HG03066 (cell line): Measurements from ENCODE around the gene HNMT.
"Not testable (repeated sequence)": the region's sequence is repeated elsewhere in the genome, so short reads cannot be mapped to it uniquely, and the experiment has no call there.

Source experiments
- ATAC-seq: cut with Tn5 transposase; IDR thresholded peaks from one replicate; pipeline ENCODE4 v1.9.1; 2021; ENCODE audit warnings: low read depth; ENCODE audit not compliant: unreplicated experiment

The HNMT gene

DNA sequence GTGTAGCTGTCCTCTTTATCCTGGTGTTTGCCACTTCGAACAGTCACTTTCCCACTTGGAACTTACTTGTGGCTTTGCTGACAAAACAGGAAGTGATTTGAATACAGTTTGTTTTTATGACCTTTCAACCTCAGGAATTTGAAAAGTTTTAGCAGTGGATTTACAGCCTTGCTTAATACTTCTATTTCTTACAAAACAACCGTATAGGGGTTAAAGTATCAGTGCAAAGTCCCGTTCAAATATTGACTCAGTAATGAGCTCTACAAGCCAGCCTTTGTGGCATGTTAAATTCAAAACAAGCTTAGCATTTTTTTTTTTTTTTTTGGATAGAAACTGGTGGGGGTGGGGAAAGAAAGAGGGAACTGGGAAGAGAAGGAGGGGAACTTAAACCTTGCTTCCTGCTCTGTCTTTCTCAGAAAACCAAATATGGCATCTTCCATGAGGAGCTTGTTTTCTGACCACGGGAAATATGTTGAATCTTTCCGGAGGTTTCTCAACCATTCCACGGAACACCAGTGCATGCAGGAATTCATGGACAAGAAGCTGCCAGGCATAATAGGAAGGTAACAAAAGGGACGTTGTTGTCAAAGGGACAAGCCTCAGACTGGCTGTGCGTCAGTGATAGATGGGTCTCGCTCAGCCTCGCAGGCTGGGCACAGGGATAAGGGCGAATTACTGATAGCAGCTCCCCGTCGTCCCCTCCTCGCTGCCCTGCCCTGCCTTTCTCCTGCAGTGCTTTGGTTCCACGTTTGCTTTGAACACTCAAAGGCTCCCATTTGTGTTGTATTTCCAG, at the start of gene HNMT:
TSS of gene HNMT (plus strand) at position 408 of the 793 bp plus-strand sequence. CDS start at position 427, 19 bp downstream.
- no peak for ATAC-seq

DNA sequence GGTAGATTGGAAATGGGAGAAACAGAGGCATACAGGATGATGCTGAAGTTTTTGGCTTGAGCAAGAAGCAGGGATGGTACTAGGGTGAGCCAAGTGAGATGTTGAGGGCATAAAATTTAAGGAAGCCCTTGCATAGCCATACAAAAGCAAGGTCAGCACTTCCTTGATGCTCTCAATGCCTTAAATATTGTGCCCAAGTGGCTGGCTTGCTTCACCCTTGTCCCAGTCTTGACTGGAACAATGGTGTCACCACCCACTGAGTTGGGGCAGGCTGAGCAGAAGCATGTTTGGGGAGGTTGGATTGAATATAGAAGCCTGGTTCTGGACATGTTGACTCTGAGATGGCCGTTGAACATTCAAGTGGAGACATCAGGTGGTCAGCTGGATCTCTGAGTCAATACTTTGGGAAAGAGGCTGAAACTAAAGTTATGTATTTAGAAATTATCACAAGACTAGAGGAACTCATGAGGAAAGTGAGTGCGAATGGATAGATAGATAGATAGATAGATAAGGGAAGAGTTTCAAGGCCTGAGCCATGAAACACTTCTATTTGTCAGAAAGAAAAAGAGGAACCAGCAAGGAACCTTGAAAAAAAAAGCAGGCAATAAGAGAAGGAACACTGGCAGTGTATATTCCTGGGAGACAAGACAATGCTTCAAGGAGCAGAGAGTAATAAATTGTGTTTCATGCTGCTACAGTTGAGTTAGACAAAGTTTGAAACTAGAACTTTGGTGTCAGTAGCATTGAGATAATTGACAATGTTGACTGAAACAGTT, 43.0 kb upstream of the HNMT start:
- no peak for ATAC-seq

DNA sequence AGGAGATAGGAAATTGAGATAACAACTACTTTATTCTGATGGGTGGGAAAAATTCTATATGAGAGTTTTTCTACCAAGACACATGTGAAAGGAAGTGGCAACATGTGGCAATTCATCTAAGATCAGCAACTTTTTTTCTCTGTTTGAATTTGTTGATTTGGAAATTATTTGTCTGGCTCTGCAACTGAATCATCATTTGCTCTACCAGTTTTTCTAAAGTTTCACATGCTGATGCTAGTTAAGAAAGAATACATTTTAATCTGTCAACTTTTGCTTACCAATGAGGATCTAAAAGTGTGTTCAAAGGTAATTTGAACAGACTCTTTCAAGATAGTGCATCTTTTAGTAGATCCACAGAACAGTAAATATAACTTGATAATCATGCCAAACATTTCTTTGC, 42.1 kb upstream of the HNMT start:
- ATAC-seq: not testable (repeated sequence)

DNA sequence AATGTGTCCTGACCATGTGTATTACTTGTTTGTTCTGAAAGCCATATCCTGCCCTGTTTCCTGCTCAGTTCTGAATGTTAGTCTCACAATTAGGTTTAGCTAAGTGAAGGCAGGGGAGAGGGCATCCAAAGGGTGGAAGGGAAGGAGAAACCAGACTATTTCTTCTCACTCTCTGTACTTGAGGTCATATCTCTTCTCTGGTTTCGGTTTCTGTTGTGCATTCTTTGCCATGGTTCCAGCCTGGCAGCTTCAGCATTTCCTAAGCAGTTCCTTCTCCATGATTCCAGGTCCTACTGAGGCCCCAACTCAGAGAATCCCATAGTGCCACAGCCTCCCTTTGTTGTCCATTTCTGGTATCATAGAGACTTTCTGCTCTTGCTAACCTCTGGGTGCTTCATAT, 40.3 kb upstream of the HNMT start:
- no peak for ATAC-seq

DNA sequence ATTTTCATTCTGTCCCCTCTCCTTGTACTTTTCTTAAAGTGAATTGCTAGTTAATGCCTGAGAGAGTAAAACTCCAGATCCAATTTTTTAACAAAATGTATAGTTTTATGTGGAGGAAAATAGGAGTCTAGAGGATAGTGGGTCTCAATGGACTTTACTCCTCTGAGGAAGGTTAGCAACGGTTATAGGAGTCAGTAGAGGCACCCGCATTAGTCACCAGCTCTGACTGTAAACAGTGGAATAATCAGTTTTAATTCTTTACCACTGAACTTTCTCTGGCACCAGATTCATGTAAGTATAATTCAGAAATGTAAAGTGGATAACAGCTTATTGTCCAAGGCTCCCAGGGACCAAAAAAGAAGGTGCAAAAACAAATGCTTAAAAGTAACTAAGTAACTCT, 38.7 kb upstream of the HNMT start:
- ATAC-seq: no peak

DNA sequence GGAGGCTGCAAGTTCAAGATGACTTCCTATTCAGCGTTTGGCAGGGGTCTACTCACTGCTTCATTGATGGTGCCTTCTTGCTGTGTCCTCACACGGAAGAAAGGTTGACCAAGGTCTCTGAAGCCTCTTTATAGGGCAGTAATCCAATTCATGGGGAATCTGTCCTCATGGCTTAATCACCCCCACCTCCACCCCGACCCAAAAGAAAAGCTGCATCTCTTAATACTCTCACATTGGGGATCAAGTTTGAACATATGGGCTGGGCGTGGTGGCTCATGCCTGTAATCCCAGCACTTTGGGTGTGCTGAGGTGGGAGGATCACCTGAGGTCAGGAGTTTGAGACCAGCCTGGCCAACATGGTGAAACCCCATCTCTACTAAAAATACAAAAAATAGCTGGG, 36.4 kb upstream of the HNMT start:
- ATAC-seq: no peak

DNA sequence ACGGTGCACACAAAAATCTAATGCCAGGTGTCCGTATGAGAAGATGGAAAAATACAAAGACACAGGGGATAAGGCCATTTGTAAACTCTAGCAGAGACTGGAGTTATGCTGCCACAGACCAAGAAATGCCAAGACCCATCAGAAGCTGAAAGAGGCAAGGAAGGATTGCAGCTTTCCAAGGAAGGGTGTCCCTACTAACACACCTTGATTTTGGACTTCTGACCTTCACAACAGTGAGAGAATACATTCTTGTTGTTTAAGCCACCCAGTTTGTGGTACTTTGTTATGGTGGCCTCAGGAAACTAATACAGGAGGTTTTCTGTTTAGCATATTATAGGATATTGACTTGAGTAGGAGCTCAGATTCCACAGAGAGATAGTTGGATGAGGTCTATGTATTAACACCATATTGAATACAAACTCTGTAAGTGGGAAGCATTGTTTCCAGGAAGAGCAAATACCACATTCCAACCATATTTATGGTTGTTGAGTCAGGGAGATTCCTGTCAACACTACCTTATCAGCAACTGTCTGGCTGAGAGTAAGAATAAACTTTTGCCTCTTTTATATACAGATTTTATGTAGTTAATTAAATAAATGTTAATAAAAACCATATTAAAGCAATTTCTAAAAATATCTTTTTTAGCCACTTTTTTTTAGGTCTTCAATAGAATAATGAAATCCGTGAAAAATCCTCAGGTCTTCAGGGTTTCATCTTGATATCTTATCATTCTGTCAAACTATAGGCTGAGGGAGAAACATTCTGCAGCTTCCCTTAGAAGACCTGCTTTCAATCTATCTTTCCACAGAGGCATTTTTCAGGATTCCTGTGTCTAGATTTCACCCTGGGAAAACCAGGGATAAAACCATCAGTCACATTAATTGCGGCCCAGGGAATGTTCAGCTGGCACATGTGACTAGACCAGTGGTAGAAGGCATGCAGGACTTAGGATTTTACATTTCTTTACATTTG, 35.4 kb upstream of the HNMT start:
- ATAC-seq: no peak

DNA sequence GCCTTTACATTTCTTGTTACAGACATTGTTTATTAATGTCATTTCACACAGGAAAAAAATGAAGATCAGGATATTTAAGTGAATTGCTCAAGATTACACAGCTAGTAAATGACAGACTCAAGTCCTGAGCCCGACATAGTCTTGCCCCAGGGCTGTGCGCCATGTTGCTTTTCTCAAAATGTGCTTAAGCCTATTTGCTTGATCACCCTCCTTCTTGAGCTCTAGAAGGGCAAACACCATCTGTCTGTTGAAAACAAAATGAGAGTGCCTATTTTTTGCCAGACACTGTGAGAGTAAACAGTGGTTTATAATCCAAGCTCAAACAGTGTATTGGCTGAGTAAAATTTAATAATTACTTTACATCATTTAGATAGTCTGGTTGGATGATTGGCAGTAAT, 34.8 kb upstream of the HNMT start:
- no peak for ATAC-seq

DNA sequence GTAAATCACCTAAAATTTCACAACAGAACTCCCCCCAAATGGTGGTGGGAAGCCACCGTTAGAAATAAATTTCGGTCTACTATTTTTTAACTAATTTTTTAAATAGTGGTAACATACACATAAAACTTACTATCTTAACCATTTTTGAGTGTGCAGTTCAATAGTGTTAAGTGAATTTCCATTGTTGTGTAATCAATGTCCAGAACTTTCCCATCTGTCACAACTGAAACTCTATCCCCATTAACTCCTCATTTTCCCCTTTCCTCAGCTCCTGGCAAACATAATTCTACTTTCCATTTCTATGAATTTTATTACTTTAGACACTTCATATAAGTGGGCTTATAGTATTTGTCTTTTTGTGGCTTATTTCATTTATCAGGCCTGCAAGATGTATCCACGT, 34.1 kb upstream of the HNMT start:
- ATAC-seq: no peak

DNA sequence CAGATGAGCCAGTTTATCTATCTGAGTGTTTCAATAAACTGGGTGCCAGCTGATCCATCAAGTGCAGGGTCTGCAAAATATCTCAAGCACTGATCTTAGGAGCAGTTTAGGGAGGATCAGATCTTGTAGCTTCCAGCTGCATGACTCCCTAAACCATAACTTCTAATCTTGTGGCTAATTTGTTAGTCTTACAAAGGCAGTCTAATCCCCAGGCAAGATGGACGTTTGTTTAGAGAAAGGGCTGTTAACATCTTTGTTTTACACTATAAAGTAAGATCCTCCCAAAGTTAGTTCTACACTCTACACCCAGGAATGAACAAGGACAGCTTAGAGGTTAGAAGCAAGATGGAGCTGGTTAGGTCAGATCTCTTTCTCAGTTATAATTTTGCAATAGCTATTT, 28.7 kb upstream of the HNMT start:
- ATAC-seq: no peak

DNA sequence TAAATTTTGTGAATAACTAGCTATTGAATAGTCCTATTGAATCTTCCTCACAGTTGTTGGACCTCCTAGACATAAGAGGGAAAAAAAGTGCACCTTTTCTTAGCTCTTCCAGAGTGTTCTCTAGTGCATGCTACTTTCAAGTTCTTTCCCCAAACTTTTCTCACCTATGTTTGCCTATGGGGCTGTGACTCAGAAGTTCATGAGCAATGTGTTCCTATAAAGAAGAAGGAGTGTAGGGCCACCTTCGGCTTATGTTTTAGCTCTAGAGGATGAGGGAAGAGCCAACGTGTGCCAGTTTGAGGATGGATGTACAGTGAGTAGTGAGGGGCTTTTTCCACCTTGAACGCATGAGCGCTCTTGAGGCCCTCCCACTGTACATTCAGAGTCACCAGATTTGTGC, 27.0 kb upstream of the HNMT start:
- ATAC-seq: no peak

DNA sequence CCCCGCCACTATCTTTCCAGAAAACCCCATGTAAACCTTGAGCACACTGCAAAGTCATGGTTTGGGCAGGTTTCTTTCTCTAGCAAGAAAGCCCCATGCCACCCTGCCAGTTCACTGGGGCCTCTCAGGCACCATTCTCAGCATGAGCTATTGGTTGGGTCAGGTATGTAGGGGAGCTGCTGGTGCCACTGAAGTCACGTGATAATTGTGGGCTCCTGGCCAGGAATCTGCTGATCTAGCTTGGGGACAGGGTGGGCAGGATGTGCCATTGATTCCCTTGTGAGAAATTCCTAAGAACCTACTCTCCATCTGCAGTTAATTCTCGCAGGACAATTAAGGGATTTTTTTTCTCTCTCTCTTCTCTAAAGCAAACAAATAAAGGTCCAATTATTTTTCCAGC, 26.5 kb upstream of the HNMT start:
- no peak for ATAC-seq

DNA sequence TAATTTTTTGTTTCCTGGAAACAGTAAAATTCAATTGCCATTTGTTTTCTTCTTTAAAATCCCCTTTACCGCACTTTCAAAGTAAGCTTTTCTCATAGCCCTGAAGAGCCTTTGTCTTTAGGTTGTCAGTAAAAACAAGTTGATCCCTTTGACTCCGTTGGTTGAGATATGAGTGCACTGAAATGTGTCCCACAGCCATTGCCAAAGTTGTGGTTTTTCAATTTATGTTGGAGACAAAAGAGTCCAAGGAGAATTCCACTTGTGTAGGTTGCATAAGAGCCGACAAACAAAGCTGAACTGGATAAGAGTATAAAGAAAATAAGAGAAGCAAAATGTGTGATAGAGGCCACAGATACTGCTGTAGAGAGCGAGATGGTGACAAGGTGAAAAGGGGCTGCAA, 26.1 kb upstream of the HNMT start:
- no peak for ATAC-seq

DNA sequence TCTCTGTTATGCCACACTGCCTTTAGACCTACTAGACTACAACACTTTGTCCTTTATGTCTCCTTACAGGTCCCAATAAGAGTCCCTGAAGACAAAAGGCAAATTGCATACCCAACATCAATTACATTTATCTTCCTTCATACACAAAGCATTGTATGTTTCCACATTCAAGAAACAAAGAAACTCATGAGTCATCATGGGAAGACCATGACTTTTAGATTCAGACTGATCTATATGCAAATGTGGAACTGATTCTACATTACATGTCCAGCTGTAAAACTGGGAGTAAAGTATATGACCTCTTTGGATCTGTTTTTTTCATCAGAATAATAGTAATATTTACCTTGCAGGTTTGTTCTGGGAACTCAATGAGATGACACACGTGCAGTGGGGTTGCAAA, 25.2 kb upstream of the HNMT start:
- ATAC-seq: no peak

DNA sequence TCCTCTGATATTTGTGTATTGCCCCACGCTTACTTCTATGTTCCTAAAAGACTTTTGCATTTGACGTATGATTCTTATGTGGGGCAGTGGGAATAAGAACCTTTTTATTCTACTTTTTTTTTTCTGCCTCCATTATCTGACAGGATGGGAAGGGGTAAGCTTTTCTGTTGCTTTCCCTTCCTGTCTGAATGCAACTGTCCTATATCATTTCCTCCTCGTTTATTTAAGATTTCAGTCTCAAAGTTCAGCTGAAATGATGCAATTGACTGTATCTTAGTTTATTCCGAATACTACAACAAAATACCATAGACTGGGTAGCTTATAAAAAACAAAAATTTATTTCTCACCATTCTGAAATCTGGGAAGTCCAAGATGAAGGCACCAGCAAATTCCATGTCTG, 24.1 kb upstream of the HNMT start:
- ATAC-seq: no peak

DNA sequence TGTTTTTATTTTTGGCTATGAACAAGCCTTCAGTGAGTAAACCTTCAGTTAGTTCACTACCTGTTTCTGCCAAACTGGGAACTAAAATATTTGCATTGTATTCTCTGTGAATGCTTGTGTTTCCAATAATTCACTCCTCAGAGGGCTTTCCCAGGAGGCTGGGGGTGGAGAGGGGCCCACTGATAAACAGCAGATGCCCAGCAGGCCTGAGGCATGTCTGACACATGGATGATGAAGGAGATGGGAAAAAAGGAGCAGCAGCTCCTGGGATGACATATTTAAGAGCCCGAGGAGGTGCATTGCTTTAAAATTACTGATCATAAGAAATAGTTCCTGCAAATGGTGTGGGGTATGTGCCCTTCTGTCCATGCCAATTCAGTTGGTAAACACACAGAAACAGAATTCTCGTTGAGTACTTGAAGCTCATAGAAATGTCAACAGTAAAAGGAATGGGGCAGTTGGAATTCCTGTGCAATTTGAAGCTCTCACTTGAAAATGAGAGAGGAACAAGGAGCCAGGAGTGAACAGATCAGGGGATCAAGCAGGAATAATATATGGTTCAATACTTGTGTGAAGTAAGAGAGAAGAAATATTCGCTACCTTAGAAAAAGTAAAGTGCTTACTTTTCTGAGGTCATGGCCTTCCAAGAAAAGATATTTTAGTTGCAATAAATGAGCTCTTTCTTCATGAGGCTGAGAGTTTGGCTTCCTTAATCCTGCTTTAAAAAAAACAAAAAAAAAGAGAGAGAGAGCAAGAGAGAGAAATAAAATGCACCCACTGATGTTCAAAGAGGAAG, 22.0 kb upstream of the HNMT start:
- no peak for ATAC-seq

DNA sequence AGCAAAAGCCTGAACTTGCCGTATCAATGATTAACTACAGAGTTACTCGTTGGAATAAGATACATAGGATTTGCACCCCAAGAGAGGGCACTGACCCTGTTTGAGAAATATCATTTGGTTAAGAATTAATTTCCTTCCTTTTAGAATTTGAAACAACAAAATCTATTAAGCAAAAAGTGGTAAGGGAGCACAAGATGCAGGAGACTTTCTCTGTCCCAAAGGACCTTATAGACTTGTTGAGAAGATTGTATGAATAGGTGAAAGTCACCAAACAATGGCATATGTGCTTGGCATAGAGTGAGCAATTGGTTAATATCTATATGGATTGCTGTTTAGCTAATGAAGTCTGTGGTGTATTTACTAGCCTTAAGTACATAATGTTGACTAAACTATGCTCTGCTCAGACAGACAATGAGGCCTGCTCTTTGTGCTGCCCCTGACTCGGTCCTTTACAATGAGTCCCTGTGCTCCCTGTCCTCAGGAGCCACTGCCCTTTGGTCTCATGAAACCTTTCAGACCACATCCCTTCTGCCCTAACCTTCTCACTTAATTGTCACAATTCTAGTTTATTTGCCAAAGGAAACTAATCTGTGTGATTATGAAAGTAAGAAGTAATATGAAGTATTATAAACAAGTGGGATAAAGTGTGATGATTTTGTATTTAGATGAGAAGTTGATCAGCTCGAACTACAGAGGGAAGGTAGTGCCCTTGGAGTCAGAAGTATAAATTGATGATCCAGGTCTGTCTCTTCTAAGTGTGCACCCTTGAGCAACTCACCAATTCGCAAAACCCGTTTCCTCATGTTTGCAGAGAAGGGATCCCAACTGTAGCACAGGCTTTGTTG, 21.2 kb upstream of the HNMT start:
- no peak for ATAC-seq

DNA sequence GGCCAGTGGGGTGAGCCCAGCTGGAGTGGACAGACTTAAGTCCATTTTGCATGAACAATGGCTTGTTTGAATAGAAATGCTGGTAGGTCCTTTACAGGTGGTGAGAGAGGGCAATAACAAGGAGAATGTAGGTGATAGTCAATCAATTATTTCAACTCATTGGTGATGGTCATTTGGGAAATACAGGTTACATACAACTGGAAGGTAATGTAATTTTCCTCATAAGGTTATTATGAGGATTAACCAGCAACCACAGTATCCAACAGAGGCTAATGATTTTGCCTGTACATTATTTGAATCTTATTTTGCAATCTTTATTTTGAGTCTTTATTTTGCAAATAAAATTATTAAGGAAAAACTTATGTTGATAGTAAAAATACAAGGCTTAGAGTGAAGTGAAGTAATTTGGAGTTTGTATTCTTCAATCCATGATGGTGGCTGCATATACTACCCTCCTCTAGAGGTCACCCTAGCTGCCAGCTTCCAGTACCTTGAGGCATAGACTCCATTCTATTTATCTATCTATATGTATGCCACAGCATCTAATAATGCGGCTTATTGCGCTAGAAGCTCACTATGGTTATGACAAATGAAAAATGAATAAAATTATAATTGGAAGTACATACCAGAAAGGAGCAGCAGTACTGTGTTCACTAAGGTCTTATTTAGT, 20.5 kb upstream of the HNMT start:
- ATAC-seq: no peak

DNA sequence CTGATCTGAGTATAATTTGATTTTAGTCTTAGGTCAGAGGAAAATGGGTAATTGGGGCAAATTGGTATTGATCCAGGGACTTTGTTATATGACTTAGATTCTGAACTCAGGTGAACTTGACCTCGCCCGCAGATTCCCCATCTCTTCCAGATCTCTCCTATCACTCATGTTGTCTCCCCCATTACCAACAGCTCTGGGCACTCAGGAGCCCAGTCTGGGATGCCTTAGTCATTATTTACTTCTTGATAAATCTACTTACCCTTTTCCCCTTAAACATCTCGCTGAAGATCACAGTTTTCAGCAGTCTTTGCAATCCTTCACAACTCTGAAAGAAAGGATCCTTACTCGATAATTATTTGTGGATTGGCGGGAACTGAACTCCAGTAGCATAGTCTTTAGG, 19.6 kb upstream of the HNMT start:
- ATAC-seq: no peak
